A204.1 (cell line): ENCODE data around the gene VENTX.

Source experiments
- FAIRE-seq: peaks from 2 replicates; lab custom pipeline; 2012; peaks lifted over from hg19 to GRCh38; lab: Jason Lieb, UNC

VENTX gene

GRCh38 chr10:133274751-133275683 lies 37.4 kb downstream of the VENTX start:
- FAIRE-seq, result no peak

- no peak for FAIRE-seq
Observed at GRCh38 chr10:133275684-133276092, 38.0 kb downstream of the VENTX start.

- no peak for FAIRE-seq
Observed at GRCh38 chr10:133276100-133276434, 38.4 kb downstream of the VENTX start.

- FAIRE-seq, result no peak
Observed at GRCh38 chr10:133276435-133277201, 39.0 kb downstream of the VENTX start, which contains the start of gene ADAM8. Gene ADAM8, minus strand, starts transcription at chr10:133276868. Its CDS starts 51 bp downstream, at chr10:133276817.

- no peak for FAIRE-seq
Observed at GRCh38 chr10:133277277-133277992, 39.8 kb downstream of the VENTX start.

GRCh38 chr10:133277993-133278576 lies 40.4 kb downstream of the VENTX start:
- FAIRE-seq, result no peak

- FAIRE-seq, result no peak
Observed at GRCh38 chr10:133278577-133279265, 41.1 kb downstream of the VENTX start.

- FAIRE-seq, result no peak
Observed at GRCh38 chr10:133279326-133280226, 41.9 kb downstream of the VENTX start.

GRCh38 chr10:133280391-133281059 lies 42.9 kb downstream of the VENTX start:
- no peak for FAIRE-seq

GRCh38 chr10:133281084-133281483 lies 43.4 kb downstream of the VENTX start:
- FAIRE-seq, result no peak

GRCh38 chr10:133281628-133282372 lies 44.1 kb downstream of the VENTX start:
- no peak for FAIRE-seq

GRCh38 chr10:133282846-133283390 lies 45.3 kb downstream of the VENTX start:
- no peak for FAIRE-seq

GRCh38 chr10:133283931-133284330 lies 46.3 kb downstream of the VENTX start:
- no peak for FAIRE-seq

GRCh38 chr10:133285217-133285616 lies 47.6 kb downstream of the VENTX start:
- FAIRE-seq, result no peak

- FAIRE-seq, result no peak
Observed at GRCh38 chr10:133286366-133286765, 48.7 kb downstream of the VENTX start.

- FAIRE-seq, result no peak
Observed at GRCh38 chr10:133287832-133288500, 50.3 kb downstream of the VENTX start.

- no peak for FAIRE-seq
Observed at GRCh38 chr10:133289761-133290160, 52.1 kb downstream of the VENTX start.
